ENCODE data around the gene AGPAT3. TPM values are rescaled to one million over a fixed set of nuclear protein-coding genes. Genes with fewer than 3 reads are reported as not detected.

Gene AGPAT3
- total and polyA plus RNA-seq, 10 of the 15 experiments (the other 5 are each of a cell fraction or from before 2014, with no cell fraction given): 1.2 to 110 (median 30.8) TPM

DNA sequence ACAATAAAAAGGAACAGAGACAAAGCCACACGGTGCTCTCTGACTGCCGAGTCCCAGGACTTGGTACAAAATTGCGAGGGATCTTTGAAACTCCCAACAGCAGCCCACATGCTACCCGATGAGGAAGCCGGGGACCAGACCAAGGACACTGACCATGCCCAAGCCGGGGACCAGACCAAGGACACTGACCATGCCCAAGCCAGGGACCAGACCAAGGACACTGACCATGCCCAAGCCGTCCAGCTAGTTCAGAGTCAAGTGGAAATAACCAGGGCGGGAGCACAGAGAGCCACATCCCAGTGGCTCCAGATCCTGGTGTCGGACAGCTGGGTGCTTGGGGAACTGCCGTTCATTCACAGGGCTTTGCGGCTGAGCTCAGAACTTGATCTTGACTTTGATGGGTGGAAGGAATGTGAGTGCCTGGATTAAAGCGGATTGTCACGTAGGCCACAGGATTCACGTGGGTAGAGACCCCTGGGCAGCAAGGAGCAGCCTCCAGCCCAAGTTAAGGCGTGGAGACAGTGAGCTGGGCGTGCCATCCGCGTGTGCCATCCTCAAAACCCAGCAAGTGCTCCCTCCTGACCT lies 130.6 kb downstream of the AGPAT3 start:
- Histone ChIP-seq H4K20me1 (ENCODE audit: control insufficient read depth, insufficient read depth) (peaks cover 2% of the 10 kb centered on the region; the same call in 1 of the 2 replicates), H3K4me2 (ENCODE audit: control insufficient read depth, insufficient read depth) (no peak overlapping the region), H2AFZ (ENCODE audit: control insufficient read depth, low read depth, low read length) (no peak overlapping the region), H3K36me3 (ENCODE audit: control insufficient read depth in 2 of 2, insufficient read depth in 2 of 2, low read length in 1 of 2) (no peaks in the 10 kb centered on the region), H3K27me3 (replicated peaks in 1 of 2; ENCODE audit: control insufficient read depth in 2 of 2, insufficient read depth in 2 of 2, low read length in 1 of 2) (peaks cover 0 to 3% of the 10 kb centered on the region in 2 experiments; a peak in 1 of 4 replicates), H3K4me1 (ENCODE audit: control insufficient read depth, insufficient read depth, low read length) (no peaks in the 10 kb centered on the region), H3K27ac (ENCODE audit: control insufficient read depth, insufficient read depth) (no peak overlapping the region), H3K79me2 (ENCODE audit: control insufficient read depth, insufficient read depth, low read length) (no peaks in the 10 kb centered on the region), H3K4me3 (no peak overlapping the region), H3K9ac (ENCODE audit: control insufficient read depth, insufficient read depth, low read length) (no peak overlapping the region), H3K9me3 (replicated peaks; ENCODE audit: control insufficient read depth, insufficient read depth, low read length) (no peaks in the 10 kb centered on the region; the same call in 2 of the 3 replicates)
- no peak for FAIRE-seq
- intact Hi-C loops (cut with micrococcal nuclease; ENCODE audit: unreplicated experiment) (no loop called here), in situ Hi-C loops (cut with MboI) (no loop called here)
- no peak for ATAC-seq
- BruUV-seq (replicated peaks): no TSS peak
- DNase-seq (ENCODE audit: low read depth, low spot score): no peak
- WGBS (ENCODE audit: insufficient coverage, insufficient replicate concordance, low lambda C conversion rate, missing lambda C conversion rate): 54% methylated on average over 18 of the region's 18 CpGs
- TF ChIP-seq NFXL1 (IDR thresholded peaks at IDR 0.05; ENCODE audit: borderline replicate concordance): no peak
- no peak for TF ChIP-seq RCOR1 (conservative IDR thresholded peaks at IDR 0.05; ENCODE audit: low read depth, low read length)
- TF ChIP-seq SPI1 (IDR thresholded peaks at IDR 0.05; ENCODE audit: borderline replicate concordance, insufficient read depth, low read depth, low read length): no peak
- TF ChIP-seq WRNIP1 (IDR thresholded peaks at IDR 0.05; ENCODE audit: borderline replicate concordance, low read depth, low read length): no peak
- ChIA-PET SMC1A (ENCODE audit: uncharacterized antibody, unreplicated experiment) (no interaction called here), RAD21 (ENCODE audit: unreplicated experiment) (no interaction called here), POLR2A (no interaction called here), CTCF (no interaction called here)

DNA sequence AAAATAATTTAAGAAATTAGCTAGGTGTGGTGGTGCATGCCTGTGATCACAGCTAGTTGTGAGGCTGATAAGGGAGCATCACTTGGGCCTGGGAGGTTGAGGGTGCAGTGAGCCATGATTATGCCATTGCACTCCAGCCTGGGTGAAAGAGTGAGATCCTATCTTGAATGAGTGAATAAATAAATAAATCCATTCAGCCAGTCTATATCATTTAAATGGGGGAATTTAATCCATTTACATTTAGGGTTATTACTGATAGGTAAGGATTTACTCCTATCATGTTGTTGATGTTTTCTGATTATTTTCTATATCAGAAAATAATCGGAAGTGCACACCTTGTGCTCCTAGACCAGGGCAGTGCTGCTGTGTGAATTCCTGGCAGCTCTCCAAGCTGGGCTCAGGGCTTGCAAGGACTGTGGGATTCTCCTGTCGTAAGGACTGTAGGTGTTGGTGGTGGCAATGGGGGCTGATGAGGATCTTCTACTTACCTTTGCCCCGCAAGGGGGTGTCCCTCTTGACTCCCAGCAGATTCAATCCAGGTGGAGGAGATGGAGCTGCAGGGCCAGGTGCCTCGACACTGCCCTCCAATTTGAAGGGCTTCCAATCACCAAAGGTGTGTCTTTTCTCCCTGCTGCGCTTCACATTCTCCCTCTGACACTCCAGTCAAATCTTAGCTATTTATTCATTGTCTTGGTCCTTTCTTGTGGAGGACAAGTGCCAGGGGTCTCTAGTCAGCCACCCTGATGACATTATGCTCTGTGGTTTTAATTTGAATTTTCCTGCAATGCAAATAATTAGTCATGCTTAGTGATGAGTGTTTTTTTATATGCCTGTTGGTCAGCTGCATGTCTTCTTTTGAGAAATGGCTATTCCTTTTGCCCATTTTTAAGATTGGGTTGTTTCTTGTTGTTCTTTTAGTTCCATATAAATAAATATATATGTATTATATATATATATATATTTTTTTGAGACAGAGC lies 133.0 kb downstream of the AGPAT3 start:
- no peak for ATAC-seq
- Histone ChIP-seq H3K27ac (ENCODE audit: control insufficient read depth, insufficient read depth) (no peak overlapping the region), H3K4me2 (ENCODE audit: control insufficient read depth, insufficient read depth) (no peak overlapping the region), H3K4me3 (no peak overlapping the region), H3K36me3 (ENCODE audit: control insufficient read depth in 2 of 2, insufficient read depth in 2 of 2, low read length in 1 of 2) (no peaks in the 10 kb centered on the region), H3K27me3 (replicated peaks in 1 of 2; ENCODE audit: control insufficient read depth in 2 of 2, insufficient read depth in 2 of 2, low read length in 1 of 2) (peaks cover 0 to 3% of the 10 kb centered on the region in 2 experiments; a peak in 1 of 4 replicates), H4K20me1 (ENCODE audit: control insufficient read depth, insufficient read depth) (peaks cover 2% of the 10 kb centered on the region; the same call in 1 of the 2 replicates), H3K79me2 (ENCODE audit: control insufficient read depth, insufficient read depth, low read length) (no peaks in the 10 kb centered on the region), H2AFZ (ENCODE audit: control insufficient read depth, low read depth, low read length) (no peak overlapping the region), H3K9me3 (replicated peaks; ENCODE audit: control insufficient read depth, insufficient read depth, low read length) (no peaks in the 10 kb centered on the region; the same call in 2 of the 3 replicates), H3K4me1 (ENCODE audit: control insufficient read depth, insufficient read depth, low read length) (no peaks in the 10 kb centered on the region), H3K9ac (ENCODE audit: control insufficient read depth, insufficient read depth, low read length) (no peak overlapping the region)
- no TSS peak for BruUV-seq (replicated peaks)
- no peak for FAIRE-seq
- ChIA-PET RAD21 (ENCODE audit: unreplicated experiment) (no interaction called here), SMC1A (ENCODE audit: uncharacterized antibody, unreplicated experiment) (no interaction called here), POLR2A (interaction anchor here (0.6 kb wide), 1 partner anchor 105 kb away, joined by 3 read pairs; no protein-coding TSS in a partner anchor), CTCF (no interaction called here)
- 60% methylated on average over 5 of the region's 5 CpGs for WGBS (ENCODE audit: insufficient coverage, insufficient replicate concordance, low lambda C conversion rate, missing lambda C conversion rate)
- in situ Hi-C loops (cut with MboI): no loop called here
- intact Hi-C loops (cut with micrococcal nuclease; ENCODE audit: unreplicated experiment): no loop called here
- DNase-seq (ENCODE audit: low read depth, low spot score): no peak
- TF ChIP-seq MAX (IDR thresholded peaks at IDR 0.05; ENCODE audit: low read depth, low read length) (no peak), FOXK2 (IDR thresholded peaks at IDR 0.05) (no peak), BHLHE40 (IDR thresholded peaks at IDR 0.05; ENCODE audit: borderline replicate concordance in 1 of 2, low read depth in 2 of 2, low read length in 1 of 2) (no peak), YBX1 (IDR thresholded peaks at IDR 0.05) (no peak), SPI1 (IDR thresholded peaks at IDR 0.05; ENCODE audit: borderline replicate concordance, insufficient read depth, low read depth, low read length) (no peak), IRF4 (IDR thresholded peaks at IDR 0.05; ENCODE audit: low read depth, low read length) (no peak), SIX5 (IDR thresholded peaks at IDR 0.05; ENCODE audit: low read depth, low read length, severe bottlenecking) (no peak), PBX3 (IDR thresholded peaks at IDR 0.05; ENCODE audit: insufficient replicate concordance, low read depth, low read length) (no peak)
- TF ChIP-seq, protein P1, sequence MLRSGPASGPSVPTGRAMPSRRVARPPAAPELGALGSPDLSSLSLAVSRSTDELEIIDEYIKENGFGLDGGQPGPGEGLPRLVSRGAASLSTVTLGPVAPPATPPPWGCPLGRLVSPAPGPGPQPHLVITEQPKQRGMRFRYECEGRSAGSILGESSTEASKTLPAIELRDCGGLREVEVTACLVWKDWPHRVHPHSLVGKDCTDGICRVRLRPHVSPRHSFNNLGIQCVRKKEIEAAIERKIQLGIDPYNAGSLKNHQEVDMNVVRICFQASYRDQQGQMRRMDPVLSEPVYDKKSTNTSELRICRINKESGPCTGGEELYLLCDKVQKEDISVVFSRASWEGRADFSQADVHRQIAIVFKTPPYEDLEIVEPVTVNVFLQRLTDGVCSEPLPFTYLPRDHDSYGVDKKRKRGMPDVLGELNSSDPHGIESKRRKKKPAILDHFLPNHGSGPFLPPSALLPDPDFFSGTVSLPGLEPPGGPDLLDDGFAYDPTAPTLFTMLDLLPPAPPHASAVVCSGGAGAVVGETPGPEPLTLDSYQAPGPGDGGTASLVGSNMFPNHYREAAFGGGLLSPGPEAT (IDR thresholded peaks at IDR 0.05; ENCODE audit: low read depth): no peak
